H1 (cell line): ENCODE data around the gene SMARCA4.

Source experiments
- ATF3 ChIP-seq: IDR thresholded peaks from 2 replicates; pipeline ENCODE4 v1.6.1; 2011; ENCODE audit warnings: low read depth, mild to moderate bottlenecking, low read length; ENCODE audit not compliant: insufficient read depth
- CEBPB ChIP-seq: IDR thresholded peaks from 2 replicates; pipeline ENCODE4 v1.6.1; 2012; ENCODE audit warnings: low read depth, low read length
- CTCF ChIP-seq, 3 experiments: IDR thresholded peaks; 1 replicate in 2 of 3; 2 replicates in 1 of 3; pipeline versions ENCODE4 v1.5.1 to v1.6.1; 2011; ENCODE audit warnings: low read length in 3 of 3, mild to moderate bottlenecking in 3 of 3, inconsistent platforms in 2 of 3, low read depth in 1 of 3, moderate library complexity in 1 of 3; ENCODE audit not compliant: insufficient read depth in 1 of 3; ENCODE audit errors: control extremely low read depth in 1 of 3
- EP300 ChIP-seq, 2 experiments: IDR thresholded peaks; 1 replicate in 1 of 2; 2 replicates in 1 of 2; pipeline ENCODE4 v1.6.1; 2011 to 2012; ENCODE audit warnings: low read depth in 2 of 2, low read length in 2 of 2, mild to moderate bottlenecking in 2 of 2, borderline replicate concordance in 1 of 2, inconsistent platforms in 1 of 2, moderate library complexity in 1 of 2
- EZH2 ChIP-seq: fragments of 200-600 bp; sonication (generic); IDR thresholded peaks from 2 replicates; pipeline ENCODE4 v1.7.1; 2012; ENCODE audit warnings: low read depth, mild to moderate bottlenecking, moderate library complexity, low read length, inconsistent platforms; ENCODE audit not compliant: severe bottlenecking
- KDM1A ChIP-seq: fragments of 200-600, 300-600 bp; sonication (generic); IDR thresholded peaks from 2 replicates; pipeline ENCODE4 v1.7.1; 2016; ENCODE audit warnings: mild to moderate bottlenecking, low read length, borderline replicate concordance
- MAFK ChIP-seq: IDR thresholded peaks from 2 replicates; pipeline ENCODE4 v1.6.1; 2012; ENCODE audit warnings: low read depth, mild to moderate bottlenecking, improper control_type of control experiment, low read length
- POLR2A ChIP-seq, 2 experiments: IDR thresholded peaks; 1 replicate in 1 of 2; 2 replicates in 1 of 2; pipeline ENCODE4 v1.6.1; 2011; ENCODE audit warnings: low read depth in 2 of 2, low read length in 2 of 2, mild to moderate bottlenecking in 2 of 2; ENCODE audit errors: control extremely low read depth in 1 of 2
- POLR2AphosphoS5 ChIP-seq: IDR thresholded peaks from 2 replicates; pipeline ENCODE4 v1.6.1; 2011; ENCODE audit warnings: low read depth, low read length
- RAD21 ChIP-seq, 2 experiments: IDR thresholded peaks in 1 of 2; conservative IDR thresholded peaks in 1 of 2; 2 replicates each; pipeline ENCODE4 v1.6.1; 2011; ENCODE audit warnings: low read depth in 2 of 2, low read length in 2 of 2, improper control_type of control experiment in 1 of 2, inconsistent platforms in 1 of 2, mild to moderate bottlenecking in 1 of 2, moderate library complexity in 1 of 2
- RFX5 ChIP-seq: IDR thresholded peaks from 2 replicates; pipeline ENCODE4 v1.6.1; 2011; ENCODE audit warnings: low read depth, low read length, improper control_type of control experiment, borderline replicate concordance
- SIN3A ChIP-seq, 2 experiments: IDR thresholded peaks in 1 of 2; conservative IDR thresholded peaks in 1 of 2; 2 replicates each; pipeline ENCODE4 v1.6.1; 2011 to 2012; ENCODE audit warnings: low read length in 2 of 2, improper control_type of control experiment in 1 of 2, low read depth in 1 of 2, mild to moderate bottlenecking in 1 of 2
- SP1 ChIP-seq: IDR thresholded peaks from 2 replicates; pipeline ENCODE4 v1.6.1; 2011; ENCODE audit warnings: low read depth, low read length

GRCh38 chr19:11054628-11055027, 93.8 kb downstream of the SMARCA4 start:
- TF ChIP-seq CTCF (IDR thresholded peaks at IDR 0.05; ENCODE audit: control extremely low read depth in 1 of 3, insufficient read depth in 1 of 3, low read depth in 1 of 3, low read length in 3 of 3) (no peak), RFX5 (no peak), SP1 (no peak), EP300 (IDR thresholded peaks at IDR 0.05; ENCODE audit: borderline replicate concordance in 1 of 2, low read depth in 2 of 2, low read length in 2 of 2) (no peak), ATF3 (no peak), POLR2AphosphoS5 (no peak), KDM1A (no peak), MAFK (no peak), POLR2A (IDR thresholded peaks at IDR 0.05; ENCODE audit: control extremely low read depth in 1 of 2, low read depth in 2 of 2, low read length in 2 of 2) (no peak), CEBPB (no peak), SIN3A (conservative IDR thresholded peaks at IDR 0.05 in 1 of 2, IDR thresholded peaks at IDR 0.05 in 1 of 2; ENCODE audit: low read depth in 1 of 2, low read length in 2 of 2) (no peak), RAD21 (IDR thresholded peaks at IDR 0.05 in 1 of 2, conservative IDR thresholded peaks at IDR 0.05 in 1 of 2; ENCODE audit: low read depth in 2 of 2, low read length in 2 of 2) (no peak), EZH2 (no peak)
